Measurements from ENCODE around the gene ERO1B. TPM values are rescaled to one million over a fixed set of nuclear protein-coding genes. Genes with fewer than 3 reads are reported as not detected.
"Not testable (repeated sequence)": the region's sequence is repeated elsewhere in the genome, so short reads cannot be mapped to it uniquely, and the experiment has no call there.

Gene ERO1B
- 10 to 100 TPM; 11.1 to 14.9 TPM for total RNA-seq
- 35.0 to 40.1 reads per million in 2 donors for total RNA-seq

GRCh38 chr1:236281654-236282424 lies at the start of gene ERO1B:
TSS of gene ERO1B (minus strand) at chr1:236281958. CDS start at chr1:236281783, 175 bp downstream.
- H3K27me3 Mint-ChIP-seq: no peaks in the 10 kb centered on the region
- peak within 1 kb of the TSS; percentile 92 for H3K4me3 Mint-ChIP-seq
- peak within 1 kb of the TSS; percentile 86 for H3K27ac Mint-ChIP-seq
- H3K9me3 ChIP-seq (ENCODE audit: control insufficient read depth, low read length, poor library complexity, severe bottlenecking): no peaks in the 10 kb centered on the region
- peak; percentile 96 for ATAC-seq
- H3K4me1 Mint-ChIP-seq: peaks cover 40% of the 10 kb centered on the region
- peak; percentile 97 to 98 (median 98) for DNase-seq
- no peaks in the 10 kb centered on the region for H3K36me3 Mint-ChIP-seq (ENCODE audit: low read depth)

- not testable (repeated sequence) for H3K4me1 Mint-ChIP-seq; H3K4me3 Mint-ChIP-seq; H3K36me3 Mint-ChIP-seq (ENCODE audit: low read depth); DNase-seq; H3K27me3 Mint-ChIP-seq; ATAC-seq; H3K27ac Mint-ChIP-seq; H3K9me3 ChIP-seq (ENCODE audit: control insufficient read depth, low read length, poor library complexity, severe bottlenecking)
Measured at GRCh38 chr1:236331412-236331811, 49.7 kb upstream of the ERO1B start.

- H3K4me3 Mint-ChIP-seq: no peak overlapping the region
- no peak overlapping the region for H3K27ac Mint-ChIP-seq
- H3K4me1 Mint-ChIP-seq: no peaks in the 10 kb centered on the region
Measured at GRCh38 chr1:236326432-236326831, 44.7 kb upstream of the ERO1B start.

GRCh38 chr1:236325567-236325966 lies 43.8 kb upstream of the ERO1B start:
- Mint-ChIP-seq H3K27me3 (peaks cover 5% of the 10 kb centered on the region), H3K27ac (no peak overlapping the region), H3K36me3 (ENCODE audit: low read depth) (peaks cover 3% of the 10 kb centered on the region), H3K4me1 (no peaks in the 10 kb centered on the region), H3K4me3 (no peak overlapping the region)
- H3K9me3 ChIP-seq (ENCODE audit: control insufficient read depth, low read length, poor library complexity, severe bottlenecking): no peaks in the 10 kb centered on the region
- ATAC-seq (no peak), DNase-seq (no peak)

More at GRCh38 chr1:236326432-236326831, 44.7 kb upstream of the ERO1B start:
- Mint-ChIP-seq H3K36me3 (ENCODE audit: low read depth) (peaks cover 3% of the 10 kb centered on the region), H3K27me3 (peaks cover 5% of the 10 kb centered on the region)
- H3K9me3 ChIP-seq (ENCODE audit: control insufficient read depth, low read length, poor library complexity, severe bottlenecking): no peaks in the 10 kb centered on the region
- no peak for ATAC-seq
- DNase-seq: no peak

GRCh38 chr1:236323819-236324411 lies 42.2 kb upstream of the ERO1B start:
- no peak overlapping the region for H3K4me3 Mint-ChIP-seq
- DNase-seq: no peak
- H3K9me3 ChIP-seq (ENCODE audit: control insufficient read depth, low read length, poor library complexity, severe bottlenecking): no peaks in the 10 kb centered on the region
- H3K36me3 Mint-ChIP-seq (ENCODE audit: low read depth): peaks cover 3% of the 10 kb centered on the region
- H3K4me1 Mint-ChIP-seq: no peaks in the 10 kb centered on the region
- peaks cover 5% of the 10 kb centered on the region for H3K27me3 Mint-ChIP-seq
- no peak for ATAC-seq
- no peak overlapping the region for H3K27ac Mint-ChIP-seq

GRCh38 chr1:236322566-236323409 lies 41.0 kb upstream of the ERO1B start:
- Mint-ChIP-seq H3K27ac (no peak overlapping the region), H3K4me3 (no peak overlapping the region), H3K36me3 (ENCODE audit: low read depth) (peaks cover 3% of the 10 kb centered on the region), H3K4me1 (no peaks in the 10 kb centered on the region), H3K27me3 (no peaks in the 10 kb centered on the region)
- ATAC-seq (no peak), DNase-seq (no peak)
- H3K9me3 ChIP-seq (ENCODE audit: control insufficient read depth, low read length, poor library complexity, severe bottlenecking): no peaks in the 10 kb centered on the region

- Mint-ChIP-seq H3K36me3 (ENCODE audit: low read depth) (peaks cover 3% of the 10 kb centered on the region), H3K4me3 (no peak overlapping the region), H3K27ac (no peak overlapping the region), H3K4me1 (no peaks in the 10 kb centered on the region), H3K27me3 (no peaks in the 10 kb centered on the region)
- DNase-seq (no peak), ATAC-seq (no peak)
- H3K9me3 ChIP-seq (ENCODE audit: control insufficient read depth, low read length, poor library complexity, severe bottlenecking): no peaks in the 10 kb centered on the region
Measured at GRCh38 chr1:236321101-236321500, 39.3 kb upstream of the ERO1B start.

GRCh38 chr1:236320671-236321070 lies 38.9 kb upstream of the ERO1B start:
- DNase-seq (no peak), ATAC-seq (no peak)
- H3K9me3 ChIP-seq (ENCODE audit: control insufficient read depth, low read length, poor library complexity, severe bottlenecking): no peaks in the 10 kb centered on the region
- no peak overlapping the region for H3K27ac Mint-ChIP-seq
- peaks cover 3% of the 10 kb centered on the region for H3K36me3 Mint-ChIP-seq (ENCODE audit: low read depth)
- no peak overlapping the region for H3K4me3 Mint-ChIP-seq
- H3K4me1 Mint-ChIP-seq: no peaks in the 10 kb centered on the region
- H3K27me3 Mint-ChIP-seq: peaks cover 3% of the 10 kb centered on the region

- Mint-ChIP-seq H3K36me3 (ENCODE audit: low read depth) (peaks cover 3% of the 10 kb centered on the region), H3K4me3 (no peak overlapping the region), H3K4me1 (no peaks in the 10 kb centered on the region), H3K27ac (no peak overlapping the region), H3K27me3 (peaks cover 6% of the 10 kb centered on the region)
- DNase-seq: no peak
- H3K9me3 ChIP-seq (ENCODE audit: control insufficient read depth, low read length, poor library complexity, severe bottlenecking): no peaks in the 10 kb centered on the region
- ATAC-seq: no peak
Measured at GRCh38 chr1:236320214-236320613, 38.5 kb upstream of the ERO1B start.

- Mint-ChIP-seq H3K36me3 (ENCODE audit: low read depth) (no peaks in the 10 kb centered on the region), H3K4me1 (no peaks in the 10 kb centered on the region), H3K4me3 (no peak overlapping the region), H3K27me3 (peaks cover 8% of the 10 kb centered on the region), H3K27ac (no peak overlapping the region)
- DNase-seq: no peak
- ATAC-seq: no peak
- no peaks in the 10 kb centered on the region for H3K9me3 ChIP-seq (ENCODE audit: control insufficient read depth, low read length, poor library complexity, severe bottlenecking)
Measured at GRCh38 chr1:236316437-236316836, 34.7 kb upstream of the ERO1B start.

- ATAC-seq (no peak), DNase-seq (no peak)
- no peak overlapping the region for H3K27ac Mint-ChIP-seq
- H3K27me3 Mint-ChIP-seq: peaks cover 13% of the 10 kb centered on the region
- H3K4me1 Mint-ChIP-seq: no peaks in the 10 kb centered on the region
- no peaks in the 10 kb centered on the region for H3K36me3 Mint-ChIP-seq (ENCODE audit: low read depth)
- no peak overlapping the region for H3K4me3 Mint-ChIP-seq
- no peaks in the 10 kb centered on the region for H3K9me3 ChIP-seq (ENCODE audit: control insufficient read depth, low read length, poor library complexity, severe bottlenecking)
Measured at GRCh38 chr1:236315518-236315917, 33.8 kb upstream of the ERO1B start.

GRCh38 chr1:236315092-236315491 lies 33.3 kb upstream of the ERO1B start:
- H3K36me3 Mint-ChIP-seq (ENCODE audit: low read depth): peaks cover under 1% of the 10 kb centered on the region
- no peaks in the 10 kb centered on the region for H3K4me1 Mint-ChIP-seq
- H3K4me3 Mint-ChIP-seq: no peak overlapping the region
- H3K27ac Mint-ChIP-seq: no peak overlapping the region
- DNase-seq (no peak), ATAC-seq (no peak)
- peaks cover 13% of the 10 kb centered on the region for H3K27me3 Mint-ChIP-seq
- H3K9me3 ChIP-seq (ENCODE audit: control insufficient read depth, low read length, poor library complexity, severe bottlenecking): no peaks in the 10 kb centered on the region

- not testable (repeated sequence) for ATAC-seq; H3K27ac Mint-ChIP-seq; DNase-seq; H3K4me3 Mint-ChIP-seq; H3K9me3 ChIP-seq (ENCODE audit: control insufficient read depth, low read length, poor library complexity, severe bottlenecking); H3K36me3 Mint-ChIP-seq (ENCODE audit: low read depth); H3K4me1 Mint-ChIP-seq
- H3K27me3 Mint-ChIP-seq: peaks cover 13% of the 10 kb centered on the region
Measured at GRCh38 chr1:236314050-236314449, 32.3 kb upstream of the ERO1B start.

Data from T-helper 17 cell (primary cell).